Measurements from ENCODE around the gene CLEC4D.
"Not testable (repeated sequence)": the region's sequence is repeated elsewhere in the genome, so short reads cannot be mapped to it uniquely, and the experiment has no call there.

The CLEC4D gene

GRCh38 chr12:8513256-8513655 is at the start of gene CLEC4D:
Gene CLEC4D (plus strand): TSS chr12:8513503. CDS start chr12:8513733, 230 bp downstream.
- DNase-seq: no peak

GRCh38 chr12:8465301-8465996 is 47.9 kb upstream of the CLEC4D start:
- DNase-seq: no peak

- DNase-seq: no peak
Measured at GRCh38 chr12:8466241-8466640, 47.1 kb upstream of the CLEC4D start.

GRCh38 chr12:8471090-8471489 is 42.2 kb upstream of the CLEC4D start:
- DNase-seq: no peak

GRCh38 chr12:8475508-8476203 is 37.6 kb upstream of the CLEC4D start:
- DNase-seq: no peak

- no peak for DNase-seq
Measured at GRCh38 chr12:8482571-8483061, 30.7 kb upstream of the CLEC4D start.

- no peak for DNase-seq
Measured at GRCh38 chr12:8483079-8483478, 30.2 kb upstream of the CLEC4D start.

GRCh38 chr12:8491646-8492530 is 21.4 kb upstream of the CLEC4D start:
- DNase-seq: no peak

GRCh38 chr12:8493084-8493483 is 20.2 kb upstream of the CLEC4D start:
- peak; percentile 46 to 60 for DNase-seq

GRCh38 chr12:8495671-8496070 is 17.6 kb upstream of the CLEC4D start:
- not testable (repeated sequence) for DNase-seq

- not testable (repeated sequence) for DNase-seq
Measured at GRCh38 chr12:8496074-8496473, 17.2 kb upstream of the CLEC4D start.

GRCh38 chr12:8499616-8500015 is 13.7 kb upstream of the CLEC4D start:
- no peak for DNase-seq

GRCh38 chr12:8501720-8502119 is 11.6 kb upstream of the CLEC4D start:
- peak in 1 of 2 donors; percentile 10 for DNase-seq

- DNase-seq: no peak
Measured at GRCh38 chr12:8504351-8504750, 9.0 kb upstream of the CLEC4D start.

- no peak for DNase-seq
Measured at GRCh38 chr12:8507596-8507995, 5.7 kb upstream of the CLEC4D start.

- DNase-seq: no peak
Measured at GRCh38 chr12:8508223-8508622, 5.1 kb upstream of the CLEC4D start.

- no peak for DNase-seq
Measured at GRCh38 chr12:8508910-8509841, 4.1 kb upstream of the CLEC4D start.

- no peak for DNase-seq
Measured at GRCh38 chr12:8517971-8518370, 4.7 kb downstream of the CLEC4D start.

GRCh38 chr12:8519171-8519570 is 5.9 kb downstream of the CLEC4D start:
- no peak for DNase-seq

GRCh38 chr12:8527250-8528130 is 14.2 kb downstream of the CLEC4D start:
- DNase-seq: no peak

GRCh38 chr12:8532045-8532444 is 18.7 kb downstream of the CLEC4D start:
- no peak for DNase-seq

All from CD4-positive, alpha-beta T cell treated with Interferon alpha-2 for 1 hour (primary cell).